GM21528 (cell line): ENCODE data around the gene SMIM28.
"Not testable (repeated sequence)": the region's sequence is repeated elsewhere in the genome, so short reads cannot be mapped to it uniquely, and the experiment has no call there.

Experiments used
- ATAC-seq: cut with Tn5 transposase; IDR thresholded peaks from one replicate; pipeline ENCODE4 v1.9.1; 2021; ENCODE audit warnings: mild to moderate bottlenecking, moderate library complexity; ENCODE audit not compliant: unreplicated experiment, low FRiP score

SMIM28 gene

GRCh38 chr6:138377844-138378243 lies at the start of gene SMIM28:
Gene SMIM28 (plus strand): TSS chr6:138377905. CDS start chr6:138378073, 168 bp downstream.
- no peak for ATAC-seq

GRCh38 chr6:138328210-138328609 lies 49.5 kb upstream of the SMIM28 start:
- no peak for ATAC-seq

GRCh38 chr6:138330763-138331162 lies 46.9 kb upstream of the SMIM28 start:
- no peak for ATAC-seq

- no peak for ATAC-seq
These were observed 46.3 kb upstream of the SMIM28 start for GRCh38 chr6:138331444-138331843.

GRCh38 chr6:138331984-138332383 lies 45.7 kb upstream of the SMIM28 start:
- no peak for ATAC-seq

- ATAC-seq: no peak
These were observed 43.7 kb upstream of the SMIM28 start for GRCh38 chr6:138334000-138334399.

GRCh38 chr6:138334963-138335362 lies 42.7 kb upstream of the SMIM28 start:
- no peak for ATAC-seq

- no peak for ATAC-seq
These were observed 41.5 kb upstream of the SMIM28 start for GRCh38 chr6:138336221-138336620.

- ATAC-seq: no peak
These were observed 40.6 kb upstream of the SMIM28 start for GRCh38 chr6:138337076-138337475.

- no peak for ATAC-seq
These were observed 38.7 kb upstream of the SMIM28 start for GRCh38 chr6:138339024-138339423.

GRCh38 chr6:138341176-138341575 lies 36.5 kb upstream of the SMIM28 start:
- no peak for ATAC-seq

GRCh38 chr6:138343112-138343511 lies 34.6 kb upstream of the SMIM28 start:
- ATAC-seq: no peak

- no peak for ATAC-seq
These were observed 32.0 kb upstream of the SMIM28 start for GRCh38 chr6:138345565-138346285.

GRCh38 chr6:138346302-138347195 lies 31.2 kb upstream of the SMIM28 start:
- no peak for ATAC-seq

GRCh38 chr6:138347864-138348263 lies 29.8 kb upstream of the SMIM28 start:
- no peak for ATAC-seq

- ATAC-seq: no peak
These were observed 27.8 kb upstream of the SMIM28 start for GRCh38 chr6:138349891-138350290.

GRCh38 chr6:138357928-138358327 lies 19.8 kb upstream of the SMIM28 start:
- no peak for ATAC-seq

- not testable (repeated sequence) for ATAC-seq
These were observed 9.0 kb upstream of the SMIM28 start for GRCh38 chr6:138368684-138369083.

- no peak for ATAC-seq
These were observed 6.9 kb upstream of the SMIM28 start for GRCh38 chr6:138370631-138371451.

- no peak for ATAC-seq
These were observed 6.3 kb upstream of the SMIM28 start for GRCh38 chr6:138371452-138371711.

- ATAC-seq: no peak
These were observed 6.0 kb upstream of the SMIM28 start for GRCh38 chr6:138371720-138372119.
